ENCODE data around the gene DZIP1L.

The DZIP1L gene

DNA sequence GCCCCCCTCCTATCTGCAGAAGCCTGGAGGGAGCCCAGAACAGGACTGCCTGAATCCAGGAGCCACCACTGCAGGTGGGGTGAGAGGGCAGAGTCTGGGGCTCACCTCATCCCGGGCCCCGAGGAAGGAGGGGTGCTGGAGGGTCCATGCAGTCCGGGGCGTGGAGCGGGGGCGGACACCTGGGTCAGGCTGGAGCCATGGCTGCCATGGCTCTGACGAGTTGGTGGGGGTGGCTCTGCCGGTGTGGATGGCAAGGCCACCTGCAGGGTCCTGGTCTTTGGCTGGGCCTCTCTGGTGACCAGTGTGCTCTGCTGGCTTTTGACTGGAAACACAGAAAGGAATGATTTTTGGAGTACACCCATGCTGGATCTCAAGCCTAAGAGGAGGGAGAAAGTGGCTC lies 47.4 kb downstream of the DZIP1L start:
- DNase-seq = no peak

DNA sequence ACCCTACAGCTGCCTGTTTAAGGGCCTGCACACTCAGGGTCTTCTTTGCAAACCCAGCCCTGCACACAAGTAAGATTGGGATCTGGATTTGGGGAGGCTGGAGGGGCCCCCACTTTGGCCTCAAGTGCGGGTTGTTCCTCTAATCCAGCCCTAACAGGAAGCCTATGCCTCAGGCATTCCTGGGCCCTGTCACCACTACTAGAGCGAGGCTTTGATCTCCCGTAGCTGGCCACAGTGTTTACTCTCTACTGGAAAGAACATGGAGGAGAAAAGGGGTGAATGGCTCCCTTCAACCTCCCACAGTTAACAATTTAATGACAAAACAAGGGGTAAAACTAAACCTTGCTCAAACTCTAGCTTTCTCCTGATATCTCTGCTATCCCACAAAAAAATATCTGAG lies 48.4 kb downstream of the DZIP1L start:
- DNase-seq = no peak

GRCh38 chr3:138066383-138066782 lies 49.0 kb downstream of the DZIP1L start:
- DNase-seq = no peak

- DNase-seq = no peak
Observed at GRCh38 chr3:138065949-138066348, 49.5 kb downstream of the DZIP1L start.

GRCh38 chr3:138063416-138063815 lies 52.0 kb downstream of the DZIP1L start:
- no peak for DNase-seq

DNA sequence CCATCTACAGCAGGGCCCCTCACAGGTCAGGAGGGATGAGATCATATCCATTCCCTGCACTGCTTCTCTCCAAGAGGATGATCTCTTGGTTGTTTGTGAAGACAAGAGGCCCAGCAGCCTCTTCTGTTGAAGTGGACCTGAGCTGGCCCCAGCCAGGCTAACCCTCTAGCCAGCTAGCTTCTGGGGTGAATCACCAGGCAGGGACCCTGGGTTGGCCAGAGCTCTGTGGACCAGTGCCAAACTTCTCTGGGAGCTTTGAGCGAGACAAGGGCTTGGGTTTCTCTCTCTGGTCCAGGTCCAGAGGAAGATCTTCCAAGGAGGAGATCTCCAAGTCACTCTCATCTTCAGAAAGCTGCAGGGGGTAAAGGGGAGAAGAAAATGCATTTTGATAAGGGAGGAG lies 52.8 kb downstream of the DZIP1L start:
- DNase-seq = no peak

DNA sequence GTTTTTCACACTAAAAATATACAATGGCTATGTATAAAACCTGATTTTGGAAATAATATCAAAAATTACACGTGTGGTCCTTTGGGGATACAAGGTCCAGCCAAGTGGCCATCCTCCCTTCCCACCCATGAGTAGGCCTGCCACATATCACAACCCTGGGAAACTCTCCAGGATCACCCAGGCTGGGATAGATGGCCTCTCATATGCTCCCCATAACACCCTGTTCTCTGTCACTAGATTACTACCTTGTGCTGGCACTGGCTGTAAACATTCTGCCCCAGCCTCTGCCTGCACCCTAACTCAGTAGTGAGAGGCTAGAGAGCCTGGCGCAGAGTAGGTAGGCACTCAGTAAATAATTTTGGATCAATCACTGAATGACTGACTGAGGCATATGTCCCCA lies 53.4 kb downstream of the DZIP1L start:
- DNase-seq = no peak

GRCh38 chr3:138060792-138061191 lies 54.6 kb downstream of the DZIP1L start:
- DNase-seq = no peak

DNA sequence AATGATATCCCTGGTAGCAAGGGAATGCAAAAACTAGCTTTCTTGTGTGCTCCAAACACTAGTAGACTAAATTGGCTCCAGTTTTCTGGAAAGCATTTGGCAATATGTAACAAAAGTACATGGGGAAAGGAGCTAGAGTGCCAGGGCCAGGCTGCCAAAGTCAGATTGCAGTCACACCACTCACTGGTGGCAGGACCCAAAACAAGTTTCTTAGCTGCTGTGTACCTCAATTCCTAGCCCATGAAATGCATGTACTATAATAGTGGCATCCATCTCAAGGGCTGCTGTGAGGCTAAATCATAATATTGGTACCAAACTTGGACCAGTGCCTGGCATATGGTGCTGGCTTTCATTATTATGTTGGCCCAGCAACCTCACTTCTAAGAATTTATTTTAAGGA lies 56.1 kb downstream of the DZIP1L start:
- no peak for DNase-seq

DNA sequence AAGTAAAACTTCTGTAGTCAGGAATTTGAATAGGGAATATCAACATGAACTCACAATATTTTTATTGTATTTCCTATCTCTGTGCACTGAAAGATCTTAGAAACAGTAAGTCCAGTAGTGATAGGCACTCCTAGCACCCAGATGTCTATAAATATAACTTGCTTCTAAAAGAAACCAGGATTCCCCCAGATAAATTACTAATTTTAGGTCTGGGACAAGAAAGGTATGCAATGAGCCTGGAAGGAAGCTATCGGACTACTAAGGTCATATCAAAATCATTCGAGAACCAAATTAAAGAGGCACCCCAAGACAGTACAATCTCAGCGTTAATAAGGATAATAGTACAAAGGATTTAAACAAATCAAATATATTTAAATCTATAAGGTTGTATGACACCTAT lies 58.0 kb downstream of the DZIP1L start:
- DNase-seq = no peak

DNA sequence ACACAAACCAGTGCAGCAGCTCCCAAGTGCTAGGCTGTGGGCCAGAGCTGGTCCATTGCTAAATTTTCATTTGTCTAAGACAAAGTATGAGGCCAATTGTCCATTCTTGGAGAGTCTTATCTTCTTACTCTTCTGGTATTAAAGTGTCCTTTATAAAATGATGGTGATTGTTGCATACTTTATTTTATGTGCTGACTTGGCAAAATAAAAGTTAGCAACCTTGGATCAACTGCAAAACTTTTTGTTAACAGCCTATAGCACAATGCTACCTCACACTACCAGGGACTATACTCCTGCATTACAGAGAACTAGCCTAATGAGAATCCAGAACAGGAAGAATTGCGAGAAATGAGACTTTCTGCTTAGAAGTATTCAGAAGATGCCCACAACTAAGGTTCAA lies 61.4 kb downstream of the DZIP1L start:
- DNase-seq = no peak

DNA sequence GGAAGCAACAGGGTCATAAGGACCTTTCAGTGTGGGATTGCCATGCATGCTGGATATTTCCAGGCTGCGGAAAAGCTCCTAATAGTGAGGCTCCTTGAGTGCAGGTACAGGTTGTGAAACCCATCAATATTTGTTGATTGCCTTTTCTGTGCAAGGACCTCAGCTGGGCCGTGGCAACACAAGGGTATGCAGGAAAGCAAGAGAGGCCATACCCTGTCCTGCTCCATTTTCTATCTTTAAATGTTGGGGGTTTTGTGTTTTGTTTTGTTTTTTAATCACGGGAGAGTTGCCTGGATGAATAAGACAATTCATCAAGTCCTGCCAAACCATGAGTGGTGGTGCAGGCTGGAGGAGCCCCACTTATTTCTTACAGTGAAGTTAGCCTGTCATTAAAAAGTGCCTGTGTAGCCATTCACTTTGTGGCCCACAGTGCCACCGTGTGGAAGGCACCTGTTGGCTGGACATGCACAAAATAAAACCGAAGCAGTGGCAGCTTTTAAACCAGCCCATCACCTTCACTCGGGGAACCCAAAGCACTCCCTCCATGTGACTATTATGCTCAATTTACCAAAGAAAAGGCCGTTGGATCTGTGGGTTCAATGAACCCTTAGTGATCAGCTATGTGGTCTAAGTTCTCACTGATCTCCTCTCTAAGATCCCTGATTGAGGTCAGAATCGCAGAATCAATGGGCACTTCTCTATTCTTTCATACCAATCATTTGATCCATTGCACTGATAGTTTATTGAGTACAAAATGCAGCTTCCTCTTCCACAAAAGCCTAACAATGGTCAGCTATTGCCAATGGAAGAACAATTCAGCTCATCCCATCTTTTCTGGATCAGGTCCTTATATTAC lies 63.2 kb downstream of the DZIP1L start:
- no peak for DNase-seq

DNA sequence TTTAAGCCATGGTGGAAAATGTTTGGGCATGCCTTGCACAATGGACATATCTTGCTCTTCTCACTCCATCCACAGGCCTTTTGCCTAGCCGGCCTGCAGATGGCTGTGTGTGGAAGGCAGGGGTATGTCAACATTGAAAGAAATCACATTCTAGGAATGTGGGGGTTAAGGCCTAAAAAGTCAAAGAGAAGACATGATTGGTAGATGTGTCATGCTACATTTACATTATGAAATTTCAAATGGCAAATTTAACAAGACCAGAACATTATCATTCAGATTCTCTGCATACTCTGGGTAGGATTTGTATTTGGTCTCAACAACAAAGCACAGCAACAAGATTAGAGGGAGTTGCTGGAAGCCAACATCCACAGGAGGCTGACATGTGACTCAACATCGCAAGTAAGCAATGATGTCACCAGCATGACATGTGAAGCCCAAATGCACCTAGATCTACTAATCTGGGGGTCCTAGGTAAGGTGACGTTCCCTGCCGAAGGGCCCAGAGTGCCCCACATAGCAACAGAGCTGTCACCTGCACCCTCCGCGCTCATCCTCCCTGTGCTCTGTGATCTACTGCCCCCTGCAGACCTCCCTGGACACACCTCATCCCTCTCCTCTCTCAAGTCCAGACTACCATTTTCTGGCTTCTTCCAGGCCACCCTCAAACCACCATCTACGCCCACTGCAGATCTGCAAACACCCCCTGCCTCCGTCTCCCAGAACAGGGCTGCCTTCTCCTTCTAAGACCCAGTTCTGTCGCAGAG lies 66.1 kb downstream of the DZIP1L start:
- DNase-seq = no peak

DNA sequence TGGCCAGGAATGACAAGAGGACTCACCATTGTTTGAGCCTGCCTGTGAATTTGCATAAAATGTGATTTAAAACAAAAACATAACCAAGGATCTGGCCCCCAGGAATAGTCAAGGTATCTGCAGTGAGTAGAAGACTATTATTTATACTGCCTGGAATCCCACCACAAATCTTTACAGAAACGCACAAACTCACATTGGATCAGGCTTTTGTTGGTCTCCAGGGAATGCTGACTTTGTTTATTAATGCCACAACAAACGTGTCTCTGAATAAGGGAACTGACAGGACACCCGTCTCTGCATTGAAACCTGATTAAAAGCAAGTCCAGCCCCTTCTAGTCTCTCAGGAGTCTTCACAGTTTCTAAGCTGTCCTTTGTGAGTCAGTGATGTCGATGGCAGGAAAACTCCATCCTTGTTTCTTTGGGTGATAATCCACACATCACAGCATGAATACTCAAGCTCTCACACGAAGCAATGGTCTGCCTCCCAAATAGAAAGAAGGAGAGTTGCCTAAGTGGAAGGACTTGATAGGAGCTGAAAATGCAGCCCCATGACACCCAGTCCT lies 67.7 kb downstream of the DZIP1L start:
- DNase-seq = no peak

GRCh38 chr3:138046955-138047354 lies 68.5 kb downstream of the DZIP1L start:
- no peak for DNase-seq

DNA sequence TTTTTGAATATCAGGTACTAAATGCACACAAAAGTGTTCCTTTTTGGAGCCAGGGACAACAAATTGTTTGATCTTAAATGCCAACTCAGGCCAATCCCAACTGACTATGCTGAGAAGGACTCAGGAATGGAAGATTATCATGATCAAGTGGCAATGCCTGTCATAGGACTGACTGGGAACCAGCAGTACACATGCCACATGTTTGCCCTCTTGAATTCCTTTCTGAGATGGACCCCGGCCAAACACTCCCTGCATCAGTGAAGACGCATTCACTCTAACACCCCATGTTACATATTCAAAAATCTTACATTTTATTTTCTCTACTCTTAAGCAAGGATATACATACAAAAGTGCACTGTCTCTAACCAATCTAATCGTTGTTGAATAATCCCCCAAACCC lies 69.3 kb downstream of the DZIP1L start:
- DNase-seq = no peak

DNA sequence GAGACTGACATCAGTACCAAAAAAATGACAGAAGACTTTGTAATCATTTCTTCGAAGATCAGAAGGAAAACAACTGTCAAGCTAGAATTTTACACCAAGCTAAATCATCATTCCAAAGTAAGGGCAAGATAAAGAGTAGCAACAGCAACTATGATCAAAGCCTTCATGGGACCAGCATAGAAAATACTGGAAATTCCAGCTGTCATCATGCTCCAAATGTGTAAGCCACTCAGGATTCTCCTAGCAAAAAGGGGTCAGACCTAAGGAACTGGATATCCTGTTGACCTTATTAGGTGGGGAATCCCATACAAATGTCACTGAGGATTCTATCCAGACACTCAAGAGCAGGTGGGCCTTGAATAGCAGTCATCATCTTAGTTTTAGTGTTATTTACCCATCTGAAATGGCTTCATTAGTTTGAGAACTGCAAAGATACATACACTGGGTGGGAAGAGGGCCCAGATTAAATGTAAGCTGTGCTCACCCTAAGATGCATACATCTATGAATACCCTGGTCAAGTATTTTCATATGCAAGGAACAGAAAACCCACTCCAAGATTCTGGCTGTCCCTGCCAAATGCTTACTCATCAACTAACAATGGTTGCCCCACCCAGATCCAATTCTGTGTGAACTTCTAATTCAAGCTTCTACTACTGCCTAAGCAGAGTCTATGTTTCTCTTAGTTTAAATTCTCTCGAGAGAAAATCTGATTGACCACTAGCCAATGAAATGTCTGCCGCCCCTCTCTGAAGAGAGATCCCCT lies 72.0 kb downstream of the DZIP1L start:
- DNase-seq = no peak

- DNase-seq = no peak
Observed at GRCh38 chr3:138042043-138042442, 73.4 kb downstream of the DZIP1L start.

GRCh38 chr3:138038725-138039462 lies 76.5 kb downstream of the DZIP1L start:
- no peak for DNase-seq

DNA sequence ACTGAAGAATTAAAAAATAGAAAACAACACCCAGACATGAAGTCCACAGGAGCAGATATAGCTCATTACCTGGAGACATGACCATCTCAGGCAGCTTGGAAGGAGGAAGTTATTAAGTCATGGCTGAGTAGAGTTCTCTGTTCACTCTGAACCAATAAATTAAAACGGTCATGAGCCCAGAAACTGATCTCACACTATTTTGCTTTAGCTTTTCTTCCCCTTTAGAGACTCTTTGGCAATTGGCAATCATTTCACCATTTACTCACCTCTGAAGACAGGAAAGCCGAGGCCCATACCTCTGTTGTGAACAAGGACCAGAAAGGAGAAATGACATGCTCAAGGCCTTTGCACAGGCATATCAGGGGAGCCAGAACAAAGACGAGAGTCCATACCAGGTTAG lies 78.8 kb downstream of the DZIP1L start:
- DNase-seq = no peak

GRCh38 chr3:138034918-138035317 lies 80.5 kb downstream of the DZIP1L start:
- DNase-seq = no peak

- no peak for DNase-seq
Observed at GRCh38 chr3:138033202-138033691, 82.2 kb downstream of the DZIP1L start.
